ENCODE data around the gene KCTD8.

DNA sequence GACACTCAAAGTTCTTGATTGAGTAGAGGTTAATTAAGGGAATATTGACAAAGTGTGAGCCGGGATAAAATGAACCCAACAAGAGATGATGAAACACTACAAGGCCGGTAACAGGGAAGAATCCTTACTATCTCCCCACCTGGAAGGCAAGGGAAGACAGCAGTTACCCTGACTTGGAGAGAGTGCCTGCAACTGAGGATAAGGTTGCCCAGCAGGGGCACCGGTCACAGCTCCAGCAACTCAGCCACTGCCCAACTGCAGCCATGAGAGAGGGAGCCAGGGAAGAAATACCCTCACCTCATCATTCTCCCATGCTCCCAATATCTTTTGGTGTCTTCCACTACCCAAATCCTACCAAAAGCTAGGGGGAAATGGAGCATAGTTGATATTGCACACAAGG lies 212.7 kb downstream of the KCTD8 start:
- TF ChIP-seq MAFK (IDR thresholded peaks at IDR 0.05; ENCODE audit: partially characterized antibody) (no peak), EHMT2 (IDR thresholded peaks at IDR 0.05; ENCODE audit: low read depth) (no peak)
- TF ChIP-seq, protein P1, sequence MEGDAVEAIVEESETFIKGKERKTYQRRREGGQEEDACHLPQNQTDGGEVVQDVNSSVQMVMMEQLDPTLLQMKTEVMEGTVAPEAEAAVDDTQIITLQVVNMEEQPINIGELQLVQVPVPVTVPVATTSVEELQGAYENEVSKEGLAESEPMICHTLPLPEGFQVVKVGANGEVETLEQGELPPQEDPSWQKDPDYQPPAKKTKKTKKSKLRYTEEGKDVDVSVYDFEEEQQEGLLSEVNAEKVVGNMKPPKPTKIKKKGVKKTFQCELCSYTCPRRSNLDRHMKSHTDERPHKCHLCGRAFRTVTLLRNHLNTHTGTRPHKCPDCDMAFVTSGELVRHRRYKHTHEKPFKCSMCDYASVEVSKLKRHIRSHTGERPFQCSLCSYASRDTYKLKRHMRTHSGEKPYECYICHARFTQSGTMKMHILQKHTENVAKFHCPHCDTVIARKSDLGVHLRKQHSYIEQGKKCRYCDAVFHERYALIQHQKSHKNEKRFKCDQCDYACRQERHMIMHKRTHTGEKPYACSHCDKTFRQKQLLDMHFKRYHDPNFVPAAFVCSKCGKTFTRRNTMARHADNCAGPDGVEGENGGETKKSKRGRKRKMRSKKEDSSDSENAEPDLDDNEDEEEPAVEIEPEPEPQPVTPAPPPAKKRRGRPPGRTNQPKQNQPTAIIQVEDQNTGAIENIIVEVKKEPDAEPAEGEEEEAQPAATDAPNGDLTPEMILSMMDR (IDR thresholded peaks at IDR 0.05) = no peak
